AG08396 (cell line): Measurements from ENCODE around the gene TMBIM1.

Experiments
- DNase-seq: peaks from one replicate; pipeline ENCODE4 v3.0.0; 2012; ENCODE audit warnings: low spot score, mixed read lengths

Gene TMBIM1

GRCh38 chr2:218272531-218273212, 19.6 kb downstream of the TMBIM1 start:
- DNase-seq = peak; percentile 81

DNA sequence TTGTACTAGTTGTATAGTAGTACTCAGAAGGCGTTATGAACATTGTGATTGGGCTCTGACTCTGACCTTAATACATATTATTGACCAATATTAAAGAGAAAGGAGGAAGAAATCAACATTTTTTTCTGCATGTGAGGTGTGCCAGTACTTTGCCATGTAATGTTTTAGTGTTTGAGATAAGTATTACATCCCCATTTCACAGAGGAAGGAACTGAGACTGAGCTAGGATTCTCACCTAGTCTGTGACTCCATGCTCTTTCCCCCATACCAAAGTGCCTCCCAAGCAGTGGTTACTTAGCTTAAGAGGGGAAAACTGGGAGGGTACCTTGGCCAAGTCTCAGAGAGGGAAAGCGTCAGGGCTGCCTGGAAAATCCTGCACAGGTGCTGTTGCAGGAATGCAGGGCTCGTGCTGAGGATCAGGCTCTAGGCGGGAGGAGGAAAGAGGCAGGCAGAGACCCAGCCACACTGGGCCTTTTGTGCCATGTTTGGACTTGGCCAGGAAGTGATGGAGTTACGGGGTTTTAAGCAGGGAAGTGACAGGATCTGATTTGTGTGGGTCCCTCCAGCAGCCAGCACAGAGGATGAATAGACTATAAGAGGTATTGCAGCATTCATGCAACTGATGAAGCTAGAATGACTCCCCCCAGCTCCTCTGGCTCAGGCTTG, 20.3 kb downstream of the TMBIM1 start:
- DNase-seq = no peak

DNA sequence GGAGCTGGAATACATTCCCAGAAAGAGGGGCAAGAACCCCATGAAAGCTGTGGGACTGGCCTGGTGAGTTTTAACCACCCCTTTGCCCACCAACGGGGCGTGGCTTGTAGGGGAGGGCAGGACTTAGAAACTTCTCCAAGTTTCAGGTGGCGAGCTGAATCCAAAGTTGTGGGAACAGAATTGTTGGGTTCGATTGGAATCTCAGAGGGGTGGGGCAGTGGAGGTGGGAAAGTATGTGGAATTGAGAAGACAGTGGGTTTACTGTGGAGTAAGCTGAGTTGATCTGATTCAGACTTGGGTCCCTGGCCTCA, 20.9 kb downstream of the TMBIM1 start:
- no peak for DNase-seq

GRCh38 chr2:218270721-218271486, 21.4 kb downstream of the TMBIM1 start:
- no peak for DNase-seq

- peak; percentile 99 for DNase-seq
Observed at GRCh38 chr2:218269900-218270720, 22.2 kb downstream of the TMBIM1 start, which contains the start of the genes AAMP and PNKD. Gene AAMP, minus strand, starts transcription at chr2:218270137. Its CDS starts 51 bp downstream, at chr2:218270086. Gene PNKD, plus strand, starts transcription at chr2:218270519. Its CDS starts 17 bp downstream, at chr2:218270536.

DNA sequence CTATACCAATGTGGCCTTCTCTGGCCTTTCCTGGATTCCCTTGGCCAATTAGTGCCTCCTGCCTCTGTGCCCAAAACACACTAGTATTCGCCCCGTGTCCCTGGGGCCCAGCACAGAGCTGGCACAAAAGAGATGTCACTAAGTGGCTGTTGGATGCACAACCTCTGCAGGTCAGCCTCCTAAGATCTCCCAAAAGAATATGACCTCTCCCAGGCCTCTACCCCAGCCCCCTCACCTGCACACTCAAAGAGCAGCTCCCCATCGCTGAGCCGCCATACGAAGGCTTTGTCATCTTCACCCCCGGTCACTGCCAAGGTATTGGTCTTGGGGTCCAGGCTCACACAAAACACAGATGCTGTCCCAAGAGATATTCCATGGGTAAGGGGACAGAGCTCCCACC, 25.0 kb downstream of the TMBIM1 start:
- DNase-seq = no peak

DNA sequence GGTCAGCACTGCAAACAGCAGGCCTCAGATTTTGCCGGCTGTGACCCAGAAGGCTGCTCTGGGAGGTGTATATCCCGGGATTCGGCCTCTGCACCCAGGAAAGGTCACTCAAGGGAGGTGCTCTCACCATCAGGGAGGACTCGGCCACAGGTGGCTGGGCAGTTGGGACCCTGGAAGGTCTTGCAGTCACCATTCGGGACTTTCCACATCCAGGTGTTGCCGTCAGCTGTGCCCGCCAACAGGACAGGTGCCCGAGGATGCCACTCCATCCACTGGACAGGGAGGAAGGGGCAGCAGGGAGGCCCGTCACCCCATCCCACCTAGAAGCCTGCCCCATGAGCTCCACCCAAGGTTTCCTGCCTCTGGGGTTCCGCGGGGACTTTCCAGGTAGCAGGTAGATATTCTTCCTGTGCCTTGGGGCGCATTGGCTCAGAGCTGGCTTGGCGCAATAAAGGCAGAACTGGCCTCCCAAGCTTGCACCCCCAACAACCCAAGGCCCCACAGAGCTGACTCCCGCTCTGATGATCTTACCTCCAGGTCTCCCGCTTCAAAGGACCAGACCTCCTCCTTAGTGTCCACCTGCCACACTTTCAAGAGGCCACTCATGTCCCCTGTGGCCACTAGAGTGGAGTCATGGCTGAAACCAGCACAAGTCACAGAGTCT, 25.9 kb downstream of the TMBIM1 start:
- DNase-seq = no peak

DNA sequence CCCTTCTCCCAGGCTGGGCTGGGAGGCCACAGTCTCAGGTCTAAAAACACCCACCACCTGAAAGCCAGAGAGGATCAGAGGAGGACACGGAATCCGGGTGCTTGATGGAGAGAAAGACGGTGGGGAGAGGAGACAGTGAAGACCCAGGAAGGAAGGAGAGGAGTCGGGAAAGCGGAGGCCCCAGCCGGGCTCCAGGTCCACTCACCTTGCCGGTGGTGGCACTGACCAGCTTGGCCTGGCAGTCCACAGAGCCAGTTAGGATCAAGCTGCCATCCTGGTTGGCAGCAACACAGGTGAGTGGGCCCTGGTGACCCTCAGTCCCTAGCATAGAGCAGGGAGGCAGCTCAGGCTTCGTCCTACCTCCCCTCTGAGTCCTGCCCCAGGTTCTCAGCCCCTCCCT, 26.7 kb downstream of the TMBIM1 start:
- DNase-seq = no peak

DNA sequence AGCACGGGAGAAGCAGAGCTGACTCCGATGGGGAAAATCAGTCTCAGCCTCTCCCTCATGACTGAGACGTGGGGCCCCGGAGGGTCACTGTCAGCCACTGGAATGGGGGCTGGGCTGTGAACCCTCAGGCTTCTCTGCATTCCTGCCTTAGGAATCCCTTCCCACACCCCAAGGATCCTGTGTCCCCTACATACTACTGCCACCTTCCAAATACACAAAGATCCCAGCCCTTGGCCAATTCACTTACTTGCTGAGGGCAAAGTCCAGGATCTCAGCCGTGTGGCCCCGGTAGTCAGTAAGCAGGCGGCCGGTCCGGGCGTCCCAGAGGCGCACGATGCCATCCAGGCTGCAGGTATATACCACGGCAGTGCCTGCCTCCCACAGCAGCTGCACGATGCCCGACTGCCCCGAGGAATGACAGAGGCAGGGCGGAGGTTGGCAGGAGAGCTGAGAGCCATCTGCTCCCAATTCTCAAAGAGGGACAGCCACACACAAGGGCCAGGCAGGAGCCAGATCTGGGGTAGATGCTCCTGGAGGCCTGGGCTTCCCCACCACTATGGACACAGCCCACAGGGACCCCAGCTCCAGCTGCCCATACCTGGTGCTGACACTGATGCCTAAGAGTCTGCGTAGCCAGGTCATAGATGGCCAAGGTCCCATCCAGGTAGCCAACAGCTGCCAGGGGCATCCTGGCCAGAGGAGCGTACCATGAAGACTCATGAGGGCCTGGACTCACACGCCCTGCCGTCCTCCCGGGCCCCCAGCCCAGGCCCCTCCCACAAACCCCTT, 27.3 kb downstream of the TMBIM1 start:
- no peak for DNase-seq

DNA sequence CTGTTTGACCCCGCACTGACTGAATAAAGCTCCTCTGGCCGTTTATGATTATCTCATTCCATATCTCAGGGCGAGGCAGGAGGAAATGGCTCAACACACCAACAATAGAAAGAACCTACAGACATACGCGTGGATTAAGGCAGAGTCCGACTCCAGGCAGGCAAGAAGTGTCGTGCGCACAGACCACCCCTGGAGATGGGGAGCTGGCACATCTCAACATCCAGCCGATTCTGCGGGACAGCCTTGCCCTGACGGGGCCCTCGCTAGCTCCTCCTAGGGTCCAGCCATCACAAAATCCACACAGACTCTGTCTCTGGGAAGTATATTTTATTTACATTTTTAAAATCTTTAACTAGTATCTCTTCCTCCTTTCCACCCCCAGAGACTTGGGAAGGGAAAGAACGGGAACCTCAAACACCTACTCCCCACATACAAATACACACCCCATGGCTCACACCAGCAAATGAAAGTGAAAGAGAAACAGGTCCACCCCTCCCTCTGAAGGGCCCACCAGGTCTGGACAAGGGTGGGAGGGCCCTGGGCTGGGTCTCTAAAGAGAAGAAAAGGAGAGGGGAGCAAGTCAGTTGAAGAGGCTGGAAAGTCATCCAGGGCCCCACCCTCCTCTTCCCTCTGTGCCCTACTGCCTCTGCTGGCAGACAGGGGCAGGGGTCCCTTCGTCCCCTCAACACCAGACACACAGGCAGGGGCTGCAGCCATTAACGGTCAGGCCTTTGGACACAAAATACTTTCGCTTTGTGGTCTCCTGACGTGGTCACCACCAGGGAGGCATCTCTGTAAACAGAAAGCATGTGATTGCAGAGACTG, 28.3 kb downstream of the TMBIM1 start:
- no peak for DNase-seq

DNA sequence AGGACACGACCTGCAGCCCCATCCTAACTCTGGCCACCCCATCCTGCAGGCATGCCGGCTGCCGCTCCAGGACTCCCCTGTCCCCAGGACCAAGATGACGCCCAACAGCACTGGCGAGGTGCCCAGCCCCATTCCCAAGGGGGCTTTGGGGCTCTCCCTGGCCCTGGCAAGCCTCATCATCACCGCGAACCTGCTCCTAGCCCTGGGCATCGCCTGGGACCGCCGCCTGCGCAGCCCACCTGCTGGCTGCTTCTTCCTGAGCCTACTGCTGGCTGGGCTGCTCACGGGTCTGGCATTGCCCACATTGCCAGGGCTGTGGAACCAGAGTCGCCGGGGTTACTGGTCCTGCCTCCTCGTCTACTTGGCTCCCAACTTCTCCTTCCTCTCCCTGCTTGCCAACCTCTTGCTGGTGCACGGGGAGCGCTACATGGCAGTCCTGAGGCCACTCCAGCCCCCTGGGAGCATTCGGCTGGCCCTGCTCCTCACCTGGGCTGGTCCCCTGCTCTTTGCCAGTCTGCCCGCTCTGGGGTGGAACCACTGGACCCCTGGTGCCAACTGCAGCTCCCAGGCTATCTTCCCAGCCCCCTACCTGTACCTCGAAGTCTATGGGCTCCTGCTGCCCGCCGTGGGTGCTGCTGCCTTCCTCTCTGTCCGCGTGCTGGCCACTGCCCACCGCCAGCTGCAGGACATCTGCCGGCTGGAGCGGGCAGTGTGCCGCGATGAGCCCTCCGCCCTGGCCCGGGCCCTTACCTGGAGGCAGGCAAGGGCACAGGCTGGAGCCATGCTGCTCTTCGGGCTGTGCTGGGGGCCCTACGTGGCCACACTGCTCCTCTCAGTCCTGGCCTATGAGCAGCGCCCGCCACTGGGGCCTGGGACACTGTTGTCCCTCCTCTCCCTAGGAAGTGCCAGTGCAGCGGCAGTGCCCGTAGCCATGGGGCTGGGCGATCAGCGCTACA, 29.4 kb downstream of the TMBIM1 start:
- DNase-seq = no peak

DNA sequence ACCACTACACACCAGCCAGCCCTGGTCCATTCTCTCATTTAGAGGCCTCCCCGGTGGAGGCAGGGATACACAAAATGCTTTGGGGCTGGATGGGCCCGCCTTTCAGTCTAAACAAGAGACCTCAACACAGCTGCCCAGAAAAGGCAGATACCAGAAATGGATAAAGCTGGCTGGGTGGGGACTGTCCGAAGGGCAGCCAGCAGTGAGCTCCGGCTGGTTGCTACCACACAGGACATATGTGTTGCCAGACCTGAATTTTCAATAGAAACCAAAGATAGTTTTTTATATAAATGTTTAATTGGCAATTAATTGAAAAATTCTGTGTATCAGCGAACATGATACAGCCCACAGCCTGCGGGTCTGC, 30.1 kb downstream of the TMBIM1 start:
- no peak for DNase-seq

DNA sequence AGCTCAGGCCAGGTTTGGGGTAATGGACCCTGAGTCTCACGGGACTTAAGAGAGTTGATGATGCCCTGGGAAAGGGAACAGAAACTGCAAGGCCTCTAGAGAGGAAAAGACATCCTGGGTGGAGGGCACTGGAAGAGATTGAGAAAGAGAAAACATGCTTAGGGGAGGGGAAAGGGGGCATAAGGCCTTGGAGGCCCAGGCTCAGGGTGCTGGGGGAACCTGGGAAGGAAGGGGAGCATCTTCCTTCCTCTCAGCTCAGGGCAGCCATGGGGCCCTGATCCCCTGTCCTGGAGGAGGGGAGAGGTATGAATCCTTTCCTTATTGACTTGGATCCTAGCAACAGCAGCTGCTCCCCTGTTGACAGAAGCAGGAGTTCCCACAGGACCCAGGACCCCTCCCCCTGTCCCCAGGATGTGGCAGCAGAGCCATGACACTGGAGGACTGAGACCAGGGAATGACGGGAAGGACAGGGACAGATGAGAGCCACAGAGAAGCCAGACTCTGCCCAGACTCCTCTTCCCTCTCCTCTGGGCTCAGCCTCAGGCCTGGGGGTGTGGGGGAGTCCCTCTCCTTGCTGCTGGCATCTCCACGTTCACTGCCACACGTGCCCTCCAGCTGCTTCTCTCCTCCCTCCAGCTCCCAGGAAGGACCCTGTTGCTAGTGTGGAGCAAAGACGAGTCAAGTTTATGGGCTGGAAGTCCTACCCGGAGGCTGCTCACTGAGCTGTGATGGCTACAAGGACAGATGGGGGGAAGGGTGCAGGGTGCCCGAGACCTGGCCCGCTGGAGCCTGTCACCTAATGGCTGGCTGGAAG, 30.7 kb downstream of the TMBIM1 start:
- no peak for DNase-seq

- no peak for DNase-seq
Observed at GRCh38 chr2:218260742-218261422, 31.4 kb downstream of the TMBIM1 start, which contains the start of gene GPBAR1. Gene GPBAR1, plus strand, starts transcription at chr2:218261015. Its CDS starts 1,710 bp downstream, at chr2:218262725.

GRCh38 chr2:218260166-218260565, 32.1 kb downstream of the TMBIM1 start:
- no peak for DNase-seq

GRCh38 chr2:218259099-218259961, 33.0 kb downstream of the TMBIM1 start:
- peak; percentile 79 for DNase-seq
